Forelimb muscle (tissue), 1 donor: ENCODE results near the gene COL27A1. TPM values are rescaled to one million over a fixed set of nuclear protein-coding genes. Genes with fewer than 3 reads are reported as not detected.

ENCODE experiments used
- DNase-seq: peaks from one replicate; pipeline ENCODE4 v3.0.0-alpha.2; 2013; ENCODE audit warnings: low read depth
- polyA plus RNA-seq: library from polyadenylated mRNA; unstranded; fragments of 120-200 nt; gene quantifications from one replicate; pipeline ENCODE4 v1.2.1, GENCODE V29; 2013; ENCODE audit not compliant: insufficient read length

COL27A1 gene
- polyA plus RNA-seq, 1 donor = 35.4 TPM

GRCh38 chr9:114271556-114272510 is 116.5 kb downstream of the COL27A1 start:
- no peak for DNase-seq

- DNase-seq = no peak
Measured at GRCh38 chr9:114272739-114273431, 117.5 kb downstream of the COL27A1 start.

- DNase-seq = no peak
Measured at GRCh38 chr9:114273461-114273881, 118.1 kb downstream of the COL27A1 start.

- DNase-seq = no peak
Measured at GRCh38 chr9:114274217-114274616, 118.9 kb downstream of the COL27A1 start.

GRCh38 chr9:114275246-114276004 is 120.1 kb downstream of the COL27A1 start:
- no peak for DNase-seq

- no peak for DNase-seq
Measured at GRCh38 chr9:114276908-114277821, 121.8 kb downstream of the COL27A1 start.

- no peak for DNase-seq
Measured at GRCh38 chr9:114278356-114278755, 123.0 kb downstream of the COL27A1 start.

GRCh38 chr9:114278881-114279570 is 123.7 kb downstream of the COL27A1 start:
- no peak for DNase-seq

- no peak for DNase-seq
Measured at GRCh38 chr9:114279693-114280092, 124.4 kb downstream of the COL27A1 start.

- peak; percentile 62 for DNase-seq
Measured at GRCh38 chr9:114280636-114281472, 125.5 kb downstream of the COL27A1 start.

GRCh38 chr9:114281473-114282103 is 126.3 kb downstream of the COL27A1 start:
- peak; percentile 68 for DNase-seq

GRCh38 chr9:114282104-114282485 is 126.8 kb downstream of the COL27A1 start:
- no peak for DNase-seq

- no peak for DNase-seq
Measured at GRCh38 chr9:114282507-114282906, 127.2 kb downstream of the COL27A1 start.

GRCh38 chr9:114282926-114283325 is 127.6 kb downstream of the COL27A1 start:
- DNase-seq = no peak

GRCh38 chr9:114283551-114284111 is 128.3 kb downstream of the COL27A1 start:
- no peak for DNase-seq

GRCh38 chr9:114284316-114285060 is 129.2 kb downstream of the COL27A1 start:
- no peak for DNase-seq

GRCh38 chr9:114285166-114285867 is 130.0 kb downstream of the COL27A1 start:
- DNase-seq = no peak
